ENCODE measurements around the gene LAIR1.

- TF ChIP-seq, protein P1, sequence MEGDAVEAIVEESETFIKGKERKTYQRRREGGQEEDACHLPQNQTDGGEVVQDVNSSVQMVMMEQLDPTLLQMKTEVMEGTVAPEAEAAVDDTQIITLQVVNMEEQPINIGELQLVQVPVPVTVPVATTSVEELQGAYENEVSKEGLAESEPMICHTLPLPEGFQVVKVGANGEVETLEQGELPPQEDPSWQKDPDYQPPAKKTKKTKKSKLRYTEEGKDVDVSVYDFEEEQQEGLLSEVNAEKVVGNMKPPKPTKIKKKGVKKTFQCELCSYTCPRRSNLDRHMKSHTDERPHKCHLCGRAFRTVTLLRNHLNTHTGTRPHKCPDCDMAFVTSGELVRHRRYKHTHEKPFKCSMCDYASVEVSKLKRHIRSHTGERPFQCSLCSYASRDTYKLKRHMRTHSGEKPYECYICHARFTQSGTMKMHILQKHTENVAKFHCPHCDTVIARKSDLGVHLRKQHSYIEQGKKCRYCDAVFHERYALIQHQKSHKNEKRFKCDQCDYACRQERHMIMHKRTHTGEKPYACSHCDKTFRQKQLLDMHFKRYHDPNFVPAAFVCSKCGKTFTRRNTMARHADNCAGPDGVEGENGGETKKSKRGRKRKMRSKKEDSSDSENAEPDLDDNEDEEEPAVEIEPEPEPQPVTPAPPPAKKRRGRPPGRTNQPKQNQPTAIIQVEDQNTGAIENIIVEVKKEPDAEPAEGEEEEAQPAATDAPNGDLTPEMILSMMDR (IDR thresholded peaks at IDR 0.05; ENCODE audit: low read depth, low read length, missing input control): no peak
- TF ChIP-seq ZBTB33 (IDR thresholded peaks at IDR 0.05) (no peak), MAX (IDR thresholded peaks at IDR 0.05) (no peak), SP1 (IDR thresholded peaks at IDR 0.05) (no peak), YY1 (IDR thresholded peaks at IDR 0.05) (no peak), REST (IDR thresholded peaks at IDR 0.05) (no peak), EGR1 (IDR thresholded peaks at IDR 0.05; ENCODE audit: low read depth in 2 of 2) (no peak), HNF4A (conservative IDR thresholded peaks at IDR 0.05) (no peak)
Measured at GRCh38 chr19:54392105-54392504, 27.4 kb upstream of the LAIR1 start.

Data from liver (tissue), 3 donors.